Measurements from ENCODE around the gene MST1R.
A peak's percentile ranks its signal among the peaks of the same experiment; 100 is the strongest.

The MST1R gene

GRCh38 chr3:49896345-49896744, 7.3 kb downstream of the MST1R start:
- DNase-seq (ENCODE audit: low spot score), result no peak
- CTCF ChIA-PET, result no interaction called here
- no peak for TF ChIP-seq CTCF (conservative IDR thresholded peaks at IDR 0.05; ENCODE audit: low read depth)
- POLR2A ChIA-PET (ENCODE audit: low non-redundant PET), result no interaction called here
- peak overlapping the region; percentile 100 for H3K27ac ChIP-seq

- DNase-seq (ENCODE audit: low spot score), result no peak
- ChIA-PET CTCF (no interaction called here), POLR2A (ENCODE audit: low non-redundant PET) (no interaction called here)
- H3K27ac ChIP-seq, result peak overlapping the region; percentile 100
- TF ChIP-seq CTCF (conservative IDR thresholded peaks at IDR 0.05; ENCODE audit: low read depth), result no peak
These were observed 7.9 kb downstream of the MST1R start for GRCh38 chr3:49895791-49896190.

GRCh38 chr3:49889296-49889695, 14.4 kb downstream of the MST1R start:
- no peak for DNase-seq (ENCODE audit: low spot score)
- CTCF ChIA-PET, result no interaction called here
- no peak for TF ChIP-seq CTCF (conservative IDR thresholded peaks at IDR 0.05; ENCODE audit: low read depth)
- peak overlapping the region; percentile 52 for H3K27ac ChIP-seq
- POLR2A ChIA-PET (ENCODE audit: low non-redundant PET), result no interaction called here

GRCh38 chr3:49886922-49887265, 16.8 kb downstream of the MST1R start:
- ChIA-PET POLR2A (ENCODE audit: low non-redundant PET) (no interaction called here), CTCF (interaction anchor here (0.5 to 0.7 kb wide), 2 partner anchors 14 to 48 kb away, joined by 4 to 8 read pairs; no protein-coding TSS in a partner anchor)
- DNase-seq (ENCODE audit: low spot score), result no peak

GRCh38 chr3:49883998-49884397, 19.7 kb downstream of the MST1R start:
- DNase-seq (ENCODE audit: low spot score), result no peak
- CTCF ChIA-PET, result interaction anchor here (0.8 kb wide), 1 partner anchor 45 kb away, joined by 5 read pairs; no protein-coding TSS in a partner anchor
- no peak for TF ChIP-seq CTCF (conservative IDR thresholded peaks at IDR 0.05; ENCODE audit: low read depth)
- POLR2A ChIA-PET (ENCODE audit: low non-redundant PET), result interaction anchor here (1.2 kb wide), 1 partner anchor 17 kb away, joined by 3 read pairs; no protein-coding TSS in a partner anchor
- H3K27ac ChIP-seq, result peak overlapping the region; percentile 8

More at GRCh38 chr3:49886922-49887265, 16.8 kb downstream of the MST1R start:
- TF ChIP-seq CTCF (conservative IDR thresholded peaks at IDR 0.05; ENCODE audit: low read depth), result no peak
- H3K27ac ChIP-seq, result peak overlapping the region; percentile 52

GRCh38 chr3:49882166-49882565, 21.5 kb downstream of the MST1R start:
- POLR2A ChIA-PET (ENCODE audit: low non-redundant PET), result no interaction called here
- CTCF ChIA-PET, result interaction anchor here (1.1 kb wide), 1 partner anchor 43 kb away, joined by 3 read pairs; no protein-coding TSS in a partner anchor
- no peak for TF ChIP-seq CTCF (conservative IDR thresholded peaks at IDR 0.05; ENCODE audit: low read depth)

More at GRCh38 chr3:49882166-49882565, 21.5 kb downstream of the MST1R start:
- peak overlapping the region; percentile 12; the same call in 1 of the 2 replicates for H3K27ac ChIP-seq
- DNase-seq (ENCODE audit: low spot score), result no peak
